Left colon (tissue), 2 donors: Measurements from ENCODE around the gene PHAF1. TPM values are rescaled to one million over a fixed set of nuclear protein-coding genes. Genes with fewer than 3 reads are reported as not detected.
A peak's percentile ranks its signal among the peaks of the same experiment; 100 is the strongest.
"Not testable (repeated sequence)": the region's sequence is repeated elsewhere in the genome, so short reads cannot be mapped to it uniquely, and the experiment has no call there.

ENCODE experiments used
- ATAC-seq: fragments of 200-7000 bp; cut with Tn5 transposase; one replicate; pipeline ENCODE4 v1.9.1; 2020; ENCODE audit warnings: mild to moderate bottlenecking, moderate library complexity
- DNase-seq, 2 donors: peaks; one replicate each; pipeline ENCODE4 v3.0.0-alpha.2; 2020
- intact Hi-C, 2 donors: fragments of 100-400 bp; cut with DNase I in 1 of 2; cut with micrococcal nuclease in 1 of 2; formaldehyde crosslinking; loops; one replicate each; pipeline versions ENCODE4 v1.11.2 to v1.14.0; 2022; cut with DNase I, micrococcal nuclease
- total RNA-seq, 2 donors: library from RNA; stranded (reverse); fragmentation: NEBNext Ultra II Directional; extraction: Animal tissue kit (Norgen Biotek cat#: 25700); gene quantifications; one replicate each; pipeline ENCODE4 v1.2.1, GENCODE V29; 2021
- donor health status: DM: no; HTN: no; CAD: no.
- donor health status: DM: yes; HTN: yes; CAD: no.

PHAF1 gene
- total RNA-seq, 2 donors from 2014 or later = 11.3 to 13.9 TPM

DNA sequence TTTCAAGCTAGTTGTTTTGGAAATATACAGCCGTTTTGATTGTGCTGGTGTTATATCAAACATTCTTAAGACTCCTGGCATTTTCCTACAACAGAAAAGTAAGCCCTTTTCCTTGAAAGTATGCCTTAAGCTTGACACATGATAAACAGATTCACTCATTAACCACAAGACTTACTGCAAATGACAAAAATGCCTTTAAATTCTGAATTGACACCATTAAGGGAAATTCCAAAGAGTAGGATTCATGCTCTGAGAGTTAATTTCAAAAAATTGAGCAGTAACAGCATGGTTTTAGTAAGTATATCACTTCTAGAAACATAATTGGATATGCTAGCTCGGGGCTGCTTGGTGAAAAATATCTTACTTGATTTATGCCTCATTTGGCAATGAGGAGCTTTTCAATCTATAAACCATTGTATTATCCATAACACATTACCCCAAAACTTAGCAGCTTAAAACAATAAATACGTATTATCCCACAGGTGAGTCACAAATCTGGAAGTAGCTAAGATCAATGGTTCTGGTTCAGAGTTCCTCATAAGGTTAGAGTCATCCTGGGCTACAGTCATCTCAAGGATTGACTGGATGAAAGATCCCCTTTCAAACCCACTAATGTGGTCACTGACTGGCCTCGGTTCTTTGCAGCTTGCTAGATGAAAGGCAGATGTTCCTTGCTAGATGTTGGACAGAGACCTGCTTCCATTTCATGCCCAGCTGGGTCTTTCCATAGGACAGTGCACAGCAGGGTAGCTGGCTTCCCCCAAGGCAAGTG lies 8.2 kb upstream of the PHAF1 start:
- no peak for DNase-seq
- intact Hi-C loops = no loop called here
- no peak for ATAC-seq

DNA sequence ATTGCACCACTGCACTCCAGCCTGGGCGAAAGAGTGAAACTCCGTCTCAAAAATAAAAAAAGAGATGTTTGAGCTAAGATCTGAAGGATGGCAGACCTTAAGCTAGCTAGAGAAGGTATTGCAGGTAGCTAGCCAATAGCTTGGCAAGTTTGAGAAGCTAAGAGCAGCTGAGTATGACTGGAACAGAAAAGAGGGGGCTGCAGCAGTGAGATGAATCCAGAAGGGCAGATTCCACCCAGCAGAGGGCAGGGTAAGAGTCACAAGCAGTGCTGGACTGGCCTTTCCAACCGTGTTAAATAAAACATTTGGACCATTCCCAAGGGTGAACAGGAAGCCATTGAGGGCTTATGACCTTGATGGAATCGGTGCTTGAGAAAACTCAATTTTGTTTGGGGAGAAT lies 5.7 kb upstream of the PHAF1 start:
- DNase-seq (peak in 1 of 2 donors; percentile 15), ATAC-seq (peak; percentile 51)
- intact Hi-C loops = no loop called here

DNA sequence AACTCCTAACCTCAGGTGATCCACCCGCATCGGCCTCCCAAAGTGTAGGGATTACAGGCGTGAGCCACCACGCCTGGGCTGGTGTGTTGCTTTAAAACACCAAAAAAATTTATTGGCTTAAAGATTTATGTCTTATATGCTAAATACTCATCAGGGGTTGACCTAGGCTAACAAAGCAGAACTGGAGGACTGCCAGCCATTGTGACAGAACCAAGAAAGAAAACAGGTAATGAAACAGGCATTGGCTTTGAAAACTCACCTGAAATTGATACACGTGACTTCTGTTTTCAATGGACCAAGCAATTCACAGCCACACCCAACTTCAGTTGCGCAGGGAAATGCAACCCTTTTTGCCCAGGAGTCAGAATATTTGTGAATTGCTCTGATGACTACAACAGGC lies 4.9 kb upstream of the PHAF1 start:
- peak; percentile 51 for ATAC-seq
- intact Hi-C loops = no loop called here
- peak; percentile 65 to 71 for DNase-seq

DNA sequence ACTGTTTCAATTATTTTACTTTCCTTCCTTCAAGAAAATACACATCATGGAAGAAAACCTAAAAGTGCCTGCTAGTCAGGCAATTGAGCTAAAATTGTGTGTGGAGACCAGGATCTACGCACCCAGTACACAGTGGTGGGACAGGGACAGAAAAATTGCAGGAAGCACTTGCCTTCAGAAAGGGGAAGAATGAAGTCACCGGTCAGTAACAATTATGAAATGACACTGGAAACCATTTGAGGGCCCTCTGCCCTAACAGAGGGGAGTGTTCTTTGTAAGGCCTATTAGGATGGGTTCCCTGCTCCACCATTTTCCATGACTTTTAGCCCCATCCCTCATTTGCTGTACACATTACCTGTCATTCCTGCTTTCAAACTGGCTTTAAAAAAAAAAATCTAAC lies 4.5 kb upstream of the PHAF1 start:
- DNase-seq (no peak), ATAC-seq (peak; percentile 7)
- intact Hi-C loops = no loop called here

DNA sequence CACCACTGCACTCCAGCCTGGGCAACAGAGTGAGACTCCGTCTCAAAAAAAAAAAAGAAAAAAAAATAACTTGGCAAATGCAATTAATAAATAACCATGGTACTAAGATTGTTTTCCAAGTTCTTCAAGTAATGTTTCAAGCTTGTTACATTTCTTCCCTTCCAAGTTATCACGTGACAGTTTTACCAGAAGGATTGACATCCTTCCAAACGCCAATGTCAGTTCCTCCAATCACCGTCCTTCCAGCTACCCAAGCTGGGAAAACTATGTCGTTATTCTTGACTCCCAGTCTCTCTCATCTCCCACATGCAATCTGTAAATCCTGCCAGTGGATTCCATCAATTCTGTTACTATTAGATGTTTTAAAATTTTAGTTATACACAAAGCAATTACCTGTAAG lies 3.9 kb upstream of the PHAF1 start:
- intact Hi-C loops = no loop called here
- DNase-seq = no peak
- no peak for ATAC-seq

DNA sequence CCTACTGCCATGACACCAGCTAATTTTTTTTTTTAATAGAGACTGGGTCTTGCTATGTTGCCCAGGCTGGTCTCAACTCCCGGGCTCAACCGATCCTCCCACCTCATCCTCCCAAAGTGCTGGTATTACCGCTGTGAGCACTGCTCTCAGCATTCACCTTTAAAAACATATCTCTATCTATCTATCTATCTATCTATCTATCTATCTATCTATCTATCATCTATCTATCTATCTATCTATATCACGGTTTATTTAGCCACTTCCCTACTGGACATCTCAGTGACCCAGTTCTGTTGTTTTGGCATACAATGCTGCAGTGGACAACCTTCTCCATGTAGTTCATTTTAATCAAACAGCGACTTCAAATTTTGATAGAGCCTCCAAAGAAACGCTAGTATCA lies 1.3 kb upstream of the PHAF1 start:
- intact Hi-C loops = no loop called here
- ATAC-seq = no peak
- no peak for DNase-seq

DNA sequence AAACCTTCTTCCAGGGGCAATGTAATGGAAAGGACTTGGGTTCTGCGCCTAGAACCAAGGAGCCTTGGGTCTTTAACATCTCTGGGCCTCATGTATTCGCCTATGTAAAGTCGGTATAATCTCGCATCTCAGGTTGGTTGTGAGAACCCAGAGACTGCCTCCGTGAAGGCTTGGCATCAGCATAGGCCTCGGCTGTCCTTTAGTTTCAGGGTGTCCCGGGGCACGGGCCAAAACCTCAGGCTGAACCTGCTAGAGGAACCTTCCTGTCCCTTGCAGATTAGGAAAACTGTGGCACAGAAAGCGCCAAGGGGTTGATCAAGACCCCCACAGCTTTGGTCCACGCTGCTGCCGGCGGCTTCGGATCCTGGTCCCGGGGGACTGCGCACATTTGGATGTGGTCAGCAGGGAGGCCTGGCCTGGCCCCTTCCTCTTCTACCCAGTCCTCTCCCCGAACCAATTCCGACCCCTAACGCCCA lies 772 bp upstream of the PHAF1 start:
- intact Hi-C loops = no loop called here
- DNase-seq = no peak
- ATAC-seq = no peak

DNA sequence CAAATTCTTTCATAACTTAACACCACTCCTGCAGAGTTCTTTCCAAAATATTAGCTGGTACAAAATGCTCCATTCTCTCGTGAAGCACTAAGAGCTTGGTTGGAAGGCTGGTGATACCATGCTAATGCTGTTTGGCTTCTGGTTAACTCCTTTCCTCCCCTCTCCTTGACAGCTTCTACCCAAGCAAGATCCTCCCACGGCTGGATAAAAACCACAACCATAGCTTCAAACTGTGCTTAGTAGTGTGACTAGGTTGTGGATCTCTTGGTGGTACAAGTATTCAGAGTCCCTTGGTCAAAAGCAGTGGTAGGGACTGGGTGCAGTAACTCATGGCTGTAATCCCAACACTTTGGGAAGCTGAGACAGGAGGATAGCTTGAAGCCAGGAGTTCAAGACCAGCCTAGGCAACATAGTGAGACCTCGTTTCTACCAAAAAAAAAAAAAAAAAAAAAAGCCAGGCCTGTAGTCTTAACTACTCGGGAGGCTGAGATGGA lies 2.3 kb downstream of the PHAF1 start:
- intact Hi-C loops = no loop called here
- no peak for ATAC-seq

DNA sequence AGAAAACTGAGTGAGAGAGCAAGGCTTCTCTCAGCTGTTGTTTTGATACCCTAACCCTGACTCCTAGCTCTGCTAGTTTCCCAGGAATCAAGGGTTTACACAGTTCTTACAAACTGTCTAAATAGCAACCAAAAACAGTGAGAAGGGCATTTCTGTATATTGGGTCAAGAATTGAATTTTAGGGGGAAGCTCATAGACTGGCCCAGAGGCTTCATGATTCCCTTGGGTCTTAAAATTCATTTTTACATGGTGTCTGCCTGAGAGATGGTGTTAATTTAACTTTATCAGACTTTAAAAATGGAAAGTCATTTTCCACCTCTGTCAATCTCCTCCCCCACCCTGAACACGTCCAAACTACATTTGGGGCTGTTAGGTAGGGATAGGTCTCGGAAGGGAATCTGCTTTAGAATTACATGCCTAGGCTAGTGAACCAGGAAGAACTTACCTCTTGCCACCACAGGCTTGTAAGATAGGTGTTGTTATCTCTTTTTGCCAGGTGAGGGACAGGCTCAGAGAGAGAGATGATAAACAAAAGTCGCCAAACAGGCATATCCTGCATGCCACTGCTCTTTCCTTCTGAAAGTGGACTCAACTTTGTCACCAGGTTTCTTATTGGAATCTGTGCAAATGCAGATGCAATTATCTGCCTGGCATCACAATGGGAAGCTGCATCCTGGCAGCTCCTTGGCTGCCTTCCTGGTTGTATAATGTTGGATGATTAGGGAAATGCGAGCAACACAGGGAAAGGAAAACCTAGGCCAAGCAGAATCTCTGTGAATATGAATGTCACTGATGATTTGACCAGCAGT lies 3.1 kb downstream of the PHAF1 start:
- DNase-seq = peak in 1 of 2 donors; percentile 11
- intact Hi-C loops = no loop called here
- peak; percentile 12 for ATAC-seq

More for the DNA sequence above, 2.3 kb downstream of the PHAF1 start:
- DNase-seq = no peak

DNA sequence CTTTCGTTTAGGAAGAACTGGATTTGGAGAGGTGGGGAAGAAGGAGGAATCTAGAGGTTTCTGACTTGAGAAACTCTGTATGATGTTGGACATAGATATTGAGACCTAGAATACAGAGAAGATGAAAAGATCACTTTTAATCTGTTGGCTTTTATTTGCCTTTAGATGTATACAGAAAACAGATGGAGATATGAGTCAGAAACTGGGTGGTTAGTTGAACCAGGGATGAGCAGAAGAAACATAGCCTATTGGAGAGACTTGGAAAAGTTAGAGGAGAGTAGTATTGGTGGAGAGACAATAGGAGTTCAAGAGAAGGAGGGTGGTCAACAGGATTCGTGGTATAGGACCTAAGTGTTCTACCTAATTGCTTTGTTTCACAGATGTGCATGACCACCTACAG lies 5.1 kb downstream of the PHAF1 start:
- intact Hi-C loops = no loop called here
- no peak for DNase-seq
- ATAC-seq = no peak

DNA sequence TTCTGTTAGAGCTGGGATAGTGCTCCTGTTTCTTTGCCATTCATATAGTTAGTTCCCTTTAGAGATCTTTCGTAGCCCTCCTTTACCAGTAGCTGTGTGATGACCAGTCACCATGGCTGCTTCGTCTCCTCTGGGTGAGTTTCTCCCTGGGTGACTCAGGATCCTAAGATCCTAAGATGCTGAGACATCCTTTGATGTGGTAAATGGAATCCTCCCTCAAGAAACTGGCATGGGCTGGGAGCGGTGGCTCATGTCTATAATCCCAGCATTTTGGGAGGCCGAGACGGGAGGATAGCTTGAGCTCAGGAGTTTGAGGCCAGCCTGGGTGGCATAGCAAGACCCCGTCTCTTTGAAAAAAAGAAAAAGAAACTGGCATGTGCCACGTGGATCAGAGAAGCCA lies 5.9 kb downstream of the PHAF1 start:
- intact Hi-C loops = no loop called here
- ATAC-seq = no peak
- no peak for DNase-seq

DNA sequence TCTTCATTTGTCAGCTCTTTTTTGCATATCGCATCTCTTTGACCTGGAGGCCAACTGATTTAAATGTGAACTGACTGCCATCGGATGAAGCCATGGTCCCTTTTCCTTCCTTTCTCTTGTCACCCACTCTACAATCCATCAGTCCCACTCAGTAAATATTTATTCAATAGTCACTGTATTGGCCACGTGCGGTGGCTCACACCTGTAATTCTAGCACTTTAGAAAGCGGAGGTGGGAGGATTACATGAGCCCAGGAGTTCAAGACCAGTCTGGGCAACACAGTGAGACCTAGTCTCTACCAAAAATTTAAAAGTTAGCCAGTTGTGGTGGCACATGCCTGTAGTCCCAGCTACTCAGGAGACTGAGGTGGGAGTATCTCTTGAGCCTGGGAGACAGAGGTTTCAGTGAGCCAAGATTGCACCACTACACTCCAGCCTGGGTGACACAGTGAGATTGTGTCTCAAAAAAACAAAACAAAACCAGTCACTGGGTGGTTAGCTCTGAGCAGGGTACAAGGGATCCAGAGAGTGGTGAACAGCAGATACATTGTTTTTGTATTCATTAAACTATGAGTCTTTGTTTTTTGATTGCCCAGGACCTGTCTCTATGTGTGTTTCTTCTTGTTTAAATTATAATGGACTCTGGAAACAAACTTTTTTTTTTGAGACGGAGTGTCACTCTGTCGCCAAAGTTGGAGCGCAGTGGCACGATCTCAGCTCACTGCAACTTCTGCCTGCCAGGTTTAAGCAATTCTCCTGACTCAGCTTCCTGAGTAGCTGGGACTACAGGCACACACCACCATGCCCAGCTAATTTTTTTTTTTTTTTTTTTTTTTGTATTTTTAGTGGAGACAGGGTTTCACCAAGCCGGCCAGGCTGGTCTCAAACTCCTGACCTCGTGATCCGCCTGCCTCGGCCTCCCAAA lies 6.9 kb downstream of the PHAF1 start:
- intact Hi-C loops = no loop called here
- ATAC-seq = no peak
- DNase-seq = no peak

DNA sequence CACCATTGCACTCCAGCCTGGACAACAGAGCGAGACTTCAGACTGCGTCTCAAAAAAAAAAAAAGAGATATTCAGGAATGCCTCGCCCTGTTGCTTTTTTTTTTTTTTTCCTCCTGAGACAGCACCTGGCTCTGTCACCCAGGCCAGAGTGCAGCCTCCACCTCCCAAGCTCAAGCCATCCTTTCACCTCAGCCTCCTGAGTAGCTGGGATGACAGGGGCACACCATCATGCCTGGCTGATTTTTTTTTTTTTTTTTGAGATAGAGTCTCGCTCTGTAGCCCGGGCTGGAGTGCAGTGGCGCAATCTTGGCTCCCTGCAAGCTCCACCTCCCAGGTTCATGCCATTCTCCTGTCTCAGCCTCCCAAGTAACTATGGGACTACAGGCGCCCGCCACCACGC lies 8.0 kb downstream of the PHAF1 start:
- intact Hi-C loops = no loop called here
- no peak for ATAC-seq
- no peak for DNase-seq

DNA sequence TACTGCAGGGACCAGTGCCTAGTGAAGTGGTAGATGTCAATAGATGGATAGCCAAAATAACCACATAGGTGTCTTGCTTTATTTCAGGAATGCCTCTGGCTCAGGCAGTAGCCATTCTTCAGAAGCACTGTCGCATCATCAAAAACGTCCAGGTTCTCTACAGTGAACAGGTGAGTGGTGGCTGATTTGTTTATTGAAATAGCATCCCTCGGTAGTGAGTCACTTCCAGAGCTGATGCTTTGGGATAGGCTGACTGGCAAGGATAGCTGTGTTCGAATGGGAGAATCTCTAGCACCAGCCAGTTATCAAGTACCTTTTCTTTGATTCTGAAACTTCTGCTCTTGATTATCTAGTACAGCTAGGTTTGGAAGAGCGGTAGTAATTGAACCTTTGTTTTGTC lies 10.3 kb downstream of the PHAF1 start:
- ATAC-seq (no peak), DNase-seq (no peak)
- intact Hi-C loops = no loop called here

DNA sequence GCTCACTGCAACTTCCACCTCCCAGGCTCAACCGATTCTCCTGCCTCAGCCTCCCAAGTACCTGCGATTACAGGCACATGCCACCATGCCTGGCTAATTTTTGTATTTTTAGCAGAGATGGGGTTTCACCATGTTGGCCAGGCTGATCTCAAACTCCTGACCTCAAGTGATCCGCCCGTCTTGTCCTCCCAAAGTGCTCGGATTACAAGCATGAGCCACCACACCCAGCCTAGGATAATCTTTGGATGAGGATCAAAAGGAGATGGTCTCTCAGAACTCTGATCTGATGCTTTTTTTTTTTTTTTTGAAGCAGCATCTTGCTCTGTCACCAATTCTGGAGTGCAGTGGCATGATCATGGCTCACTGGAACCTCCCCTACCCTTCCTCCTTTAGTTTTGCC lies 13.1 kb downstream of the PHAF1 start:
- DNase-seq, intact Hi-C loops, ATAC-seq: not testable (repeated sequence)

DNA sequence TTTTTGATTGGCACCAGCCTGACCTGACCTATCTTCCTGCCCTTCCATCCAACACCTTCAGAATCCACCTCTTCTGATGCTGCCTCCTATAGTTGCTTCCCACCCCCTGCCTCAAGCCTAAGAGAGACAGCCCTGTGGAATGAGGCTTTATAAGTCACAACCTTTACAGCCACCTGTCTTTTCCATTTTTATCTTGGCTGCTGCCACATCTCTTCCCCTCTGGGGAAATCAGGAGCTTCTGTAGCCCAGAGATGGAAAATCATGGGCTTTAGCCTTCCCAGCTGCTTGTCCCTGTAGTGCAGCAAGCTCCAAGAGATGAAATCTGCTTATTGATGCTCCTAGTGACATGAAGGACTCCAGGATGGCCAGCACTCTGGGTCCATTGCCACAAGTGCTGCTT lies 18.7 kb downstream of the PHAF1 start:
- intact Hi-C loops = no loop called here
- ATAC-seq (no peak), DNase-seq (no peak)

DNA sequence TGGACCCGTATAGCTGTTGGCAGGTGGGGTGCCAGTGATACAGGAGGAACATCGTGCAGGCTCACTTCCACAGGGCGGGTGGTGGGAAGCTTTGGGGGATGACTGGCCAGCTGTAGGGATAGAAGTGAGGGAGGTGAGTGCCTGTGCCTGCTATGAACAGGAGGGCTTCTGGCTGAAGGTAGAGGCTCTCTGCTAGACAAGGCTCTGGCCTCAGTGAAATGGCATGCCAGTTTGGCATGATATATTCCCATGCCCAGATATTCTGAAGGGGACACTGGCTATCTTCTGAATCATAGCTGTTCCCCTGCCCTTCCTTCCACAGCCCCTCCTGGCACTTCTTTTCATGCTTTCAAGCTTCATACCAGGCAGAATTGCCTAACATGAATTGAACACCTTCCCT lies 19.1 kb downstream of the PHAF1 start:
- DNase-seq (no peak), ATAC-seq (no peak)
- intact Hi-C loops = no loop called here

DNA sequence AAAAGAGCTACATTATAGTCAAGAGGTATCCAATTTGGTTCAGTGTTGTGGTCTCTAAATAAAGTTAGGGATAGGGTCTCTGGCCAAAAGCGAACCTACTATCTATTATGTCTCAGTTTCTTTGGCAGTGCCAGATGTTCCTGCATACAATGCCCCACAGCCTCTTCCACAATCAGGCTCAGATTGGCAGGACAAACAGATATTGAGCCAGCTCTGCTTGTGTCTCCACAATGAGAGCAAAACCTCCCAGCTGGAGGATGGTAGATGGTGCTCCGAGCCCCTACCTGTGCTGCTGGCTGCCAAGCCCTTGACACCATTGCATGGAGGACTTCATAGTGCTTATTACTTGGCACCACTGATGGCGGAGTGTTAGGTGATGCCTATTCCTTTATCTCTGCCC lies 19.7 kb downstream of the PHAF1 start:
- intact Hi-C loops = no loop called here
- ATAC-seq (no peak), DNase-seq (no peak)

DNA sequence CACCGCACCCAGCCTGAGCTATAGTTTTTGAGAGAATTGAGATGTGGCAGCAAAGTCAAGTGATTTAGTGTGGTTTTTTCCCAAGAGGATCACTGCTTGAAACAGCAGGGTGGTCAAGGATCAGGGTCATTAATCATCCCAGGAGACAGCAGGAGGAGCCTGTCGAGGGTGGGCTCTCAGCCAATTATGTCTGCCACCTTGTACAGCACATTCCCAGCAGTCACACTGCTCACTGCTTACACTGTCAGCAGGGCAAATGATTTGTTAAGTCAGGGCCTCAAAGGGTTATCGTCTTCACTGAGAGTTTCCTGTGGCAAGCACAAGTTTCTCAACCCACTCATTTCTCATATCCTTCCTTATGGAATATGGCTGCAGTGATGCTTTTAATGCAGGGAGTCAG lies 27.9 kb downstream of the PHAF1 start:
- intact Hi-C loops = no loop called here
- DNase-seq (no peak), ATAC-seq (no peak)
